Chondrocyte (in vitro differentiated cells): ENCODE results near the gene LRRC7. TPM values are rescaled to one million over a fixed set of nuclear protein-coding genes. Genes with fewer than 3 reads are reported as not detected.
"Not testable (repeated sequence)": the region's sequence is repeated elsewhere in the genome, so short reads cannot be mapped to it uniquely, and the experiment has no call there.

Experiments used
- DNase-seq: peaks from one replicate; pipeline ENCODE4 v3.0.0; 2021; ENCODE audit warnings: mixed read lengths, low spot score
- H3K27ac Mint-ChIP-seq: one replicate; pipeline ENCODE4 v1.8.0; 2021; ENCODE audit warnings: mild to moderate bottlenecking, moderate library complexity, mixed read lengths; ENCODE audit not compliant: unreplicated experiment
- H3K27me3 Mint-ChIP-seq: 2 replicates; pipeline ENCODE4 v1.8.0; 2021; ENCODE audit warnings: low read depth, mixed read lengths
- H3K36me3 Mint-ChIP-seq: 2 replicates; pipeline ENCODE4 v1.8.0; 2021; ENCODE audit warnings: low read depth, mixed read lengths
- H3K4me1 Mint-ChIP-seq: 2 replicates; pipeline ENCODE4 v1.8.0; 2021; ENCODE audit warnings: low read depth, mild to moderate bottlenecking, mixed read lengths
- H3K4me3 Mint-ChIP-seq: one replicate; pipeline ENCODE4 v1.8.0; 2021; ENCODE audit warnings: mild to moderate bottlenecking, moderate library complexity, mixed read lengths; ENCODE audit not compliant: unreplicated experiment
- H3K9me3 Mint-ChIP-seq: 2 replicates; pipeline ENCODE4 v1.8.0; 2021; ENCODE audit warnings: low read depth, mixed read lengths
- total RNA-seq: library from RNA; stranded (reverse); gene quantifications from 3 replicates; pipeline ENCODE4 v1.2.1, GENCODE V29; 2021
- TF ChIP-seq, protein P1 (sequence below): fragments of 200-600 bp; sonication (generic); IDR thresholded peaks from 2 replicates; pipeline ENCODE4 v1.5.0; 2021; ENCODE audit warnings: antibody characterized with exemption, mild to moderate bottlenecking, moderate library complexity

Gene LRRC7
- total RNA-seq, 1 donor from 2014 or later, result not detected

DNA sequence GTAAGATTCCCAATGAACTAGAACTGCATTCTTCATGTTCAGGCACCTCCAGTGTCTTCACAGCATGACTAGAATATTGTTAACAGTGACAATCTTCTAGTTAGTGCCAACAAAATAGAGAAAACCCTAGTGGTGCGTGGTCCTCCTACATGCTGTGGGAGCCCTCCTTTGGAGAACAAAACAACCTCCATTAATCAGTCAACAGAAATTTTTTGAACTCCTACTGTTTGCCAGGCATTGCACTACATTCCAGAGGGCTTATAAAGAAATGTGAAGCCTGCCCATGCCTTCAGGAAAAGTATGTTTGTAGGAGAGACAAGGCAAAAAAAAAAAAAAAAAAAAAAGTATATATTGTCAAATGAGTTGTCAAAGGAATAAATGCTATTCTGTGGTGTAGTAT is 385.0 kb downstream of the LRRC7 start:
- no peak overlapping the region for H3K27ac Mint-ChIP-seq
- DNase-seq, result no peak
- H3K4me1 Mint-ChIP-seq, result no peaks in the 10 kb centered on the region
- peaks cover 5% of the 10 kb centered on the region for H3K9me3 Mint-ChIP-seq
- H3K27me3 Mint-ChIP-seq, result peaks cover 5% of the 10 kb centered on the region
- H3K36me3 Mint-ChIP-seq, result no peaks in the 10 kb centered on the region
- TF ChIP-seq, protein P1, sequence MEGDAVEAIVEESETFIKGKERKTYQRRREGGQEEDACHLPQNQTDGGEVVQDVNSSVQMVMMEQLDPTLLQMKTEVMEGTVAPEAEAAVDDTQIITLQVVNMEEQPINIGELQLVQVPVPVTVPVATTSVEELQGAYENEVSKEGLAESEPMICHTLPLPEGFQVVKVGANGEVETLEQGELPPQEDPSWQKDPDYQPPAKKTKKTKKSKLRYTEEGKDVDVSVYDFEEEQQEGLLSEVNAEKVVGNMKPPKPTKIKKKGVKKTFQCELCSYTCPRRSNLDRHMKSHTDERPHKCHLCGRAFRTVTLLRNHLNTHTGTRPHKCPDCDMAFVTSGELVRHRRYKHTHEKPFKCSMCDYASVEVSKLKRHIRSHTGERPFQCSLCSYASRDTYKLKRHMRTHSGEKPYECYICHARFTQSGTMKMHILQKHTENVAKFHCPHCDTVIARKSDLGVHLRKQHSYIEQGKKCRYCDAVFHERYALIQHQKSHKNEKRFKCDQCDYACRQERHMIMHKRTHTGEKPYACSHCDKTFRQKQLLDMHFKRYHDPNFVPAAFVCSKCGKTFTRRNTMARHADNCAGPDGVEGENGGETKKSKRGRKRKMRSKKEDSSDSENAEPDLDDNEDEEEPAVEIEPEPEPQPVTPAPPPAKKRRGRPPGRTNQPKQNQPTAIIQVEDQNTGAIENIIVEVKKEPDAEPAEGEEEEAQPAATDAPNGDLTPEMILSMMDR, result no peak
- H3K4me3 Mint-ChIP-seq, result no peak overlapping the region

DNA sequence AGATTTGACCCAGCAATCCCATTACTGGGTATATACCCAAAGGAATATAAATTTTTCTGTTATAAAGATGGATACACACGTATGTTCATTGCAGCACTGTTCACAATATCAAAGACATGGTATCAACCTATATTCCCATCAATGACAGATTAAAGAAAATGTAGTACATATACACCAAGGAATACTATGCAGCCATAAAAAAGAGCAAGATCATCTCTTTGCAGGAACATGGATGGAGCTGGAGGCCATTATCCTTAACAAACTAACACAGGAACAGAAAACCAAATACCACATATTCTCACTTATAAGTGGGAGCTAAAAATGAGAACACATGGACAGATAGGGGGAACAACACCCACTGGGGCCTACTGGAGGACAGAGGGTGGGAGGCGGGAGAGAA is 394.7 kb downstream of the LRRC7 start:
- not testable (repeated sequence) for H3K4me3 Mint-ChIP-seq, DNase-seq, H3K9me3 Mint-ChIP-seq, H3K4me1 Mint-ChIP-seq, H3K27ac Mint-ChIP-seq, H3K36me3 Mint-ChIP-seq
- H3K27me3 Mint-ChIP-seq, result peaks cover 25% of the 10 kb centered on the region

GRCh38 chr1:69967245-69967766 is 399.6 kb downstream of the LRRC7 start:
- peaks cover 4% of the 10 kb centered on the region for H3K36me3 Mint-ChIP-seq
- TF ChIP-seq, protein P1, result no peak
- no peaks in the 10 kb centered on the region for H3K4me1 Mint-ChIP-seq
- peaks cover 6% of the 10 kb centered on the region for H3K27me3 Mint-ChIP-seq
- H3K4me3 Mint-ChIP-seq, result no peak overlapping the region
- no peak overlapping the region for H3K27ac Mint-ChIP-seq
- DNase-seq, result no peak
- H3K9me3 Mint-ChIP-seq, result peaks cover 30% of the 10 kb centered on the region

- TF ChIP-seq, protein P1, result no peak
- H3K4me1 Mint-ChIP-seq, result peaks cover 5% of the 10 kb centered on the region
- no peaks in the 10 kb centered on the region for H3K36me3 Mint-ChIP-seq
- no peak overlapping the region for H3K4me3 Mint-ChIP-seq
- no peaks in the 10 kb centered on the region for H3K27me3 Mint-ChIP-seq
- peak overlapping the region; percentile 8 for H3K27ac Mint-ChIP-seq
- no peak for DNase-seq
- peaks cover 7% of the 10 kb centered on the region for H3K9me3 Mint-ChIP-seq
Measured at GRCh38 chr1:69976896-69977295, 409.2 kb downstream of the LRRC7 start.

GRCh38 chr1:69982992-69983391 is 415.3 kb downstream of the LRRC7 start:
- H3K9me3 Mint-ChIP-seq, result no peaks in the 10 kb centered on the region
- H3K36me3 Mint-ChIP-seq, result no peaks in the 10 kb centered on the region
- peaks cover 19% of the 10 kb centered on the region for H3K4me1 Mint-ChIP-seq
- no peaks in the 10 kb centered on the region for H3K27me3 Mint-ChIP-seq
- DNase-seq, result no peak
- TF ChIP-seq, protein P1, result no peak
- H3K4me3 Mint-ChIP-seq, result no peak overlapping the region
- peak overlapping the region; percentile 27 for H3K27ac Mint-ChIP-seq

GRCh38 chr1:69985376-69985775 is 417.7 kb downstream of the LRRC7 start:
- TF ChIP-seq, protein P1, result no peak
- no peak overlapping the region for H3K27ac Mint-ChIP-seq
- H3K9me3 Mint-ChIP-seq, result no peaks in the 10 kb centered on the region

More at GRCh38 chr1:69985376-69985775, 417.7 kb downstream of the LRRC7 start:
- no peak for DNase-seq
- peaks cover 19% of the 10 kb centered on the region for H3K4me1 Mint-ChIP-seq
- H3K27me3 Mint-ChIP-seq, result peaks cover 2% of the 10 kb centered on the region
- H3K36me3 Mint-ChIP-seq, result no peaks in the 10 kb centered on the region
- H3K4me3 Mint-ChIP-seq, result no peak overlapping the region
